HG03575 (cell line): ENCODE results near the gene ZNF415.
"Not testable (repeated sequence)": the region's sequence is repeated elsewhere in the genome, so short reads cannot be mapped to it uniquely, and the experiment has no call there.

ENCODE experiments used
- ATAC-seq: cut with Tn5 transposase; IDR thresholded peaks from one replicate; pipeline ENCODE4 v1.9.1; 2021; ENCODE audit not compliant: unreplicated experiment, insufficient number of reproducible peaks, low FRiP score; ENCODE audit errors: extremely low read depth

The ZNF415 gene

DNA sequence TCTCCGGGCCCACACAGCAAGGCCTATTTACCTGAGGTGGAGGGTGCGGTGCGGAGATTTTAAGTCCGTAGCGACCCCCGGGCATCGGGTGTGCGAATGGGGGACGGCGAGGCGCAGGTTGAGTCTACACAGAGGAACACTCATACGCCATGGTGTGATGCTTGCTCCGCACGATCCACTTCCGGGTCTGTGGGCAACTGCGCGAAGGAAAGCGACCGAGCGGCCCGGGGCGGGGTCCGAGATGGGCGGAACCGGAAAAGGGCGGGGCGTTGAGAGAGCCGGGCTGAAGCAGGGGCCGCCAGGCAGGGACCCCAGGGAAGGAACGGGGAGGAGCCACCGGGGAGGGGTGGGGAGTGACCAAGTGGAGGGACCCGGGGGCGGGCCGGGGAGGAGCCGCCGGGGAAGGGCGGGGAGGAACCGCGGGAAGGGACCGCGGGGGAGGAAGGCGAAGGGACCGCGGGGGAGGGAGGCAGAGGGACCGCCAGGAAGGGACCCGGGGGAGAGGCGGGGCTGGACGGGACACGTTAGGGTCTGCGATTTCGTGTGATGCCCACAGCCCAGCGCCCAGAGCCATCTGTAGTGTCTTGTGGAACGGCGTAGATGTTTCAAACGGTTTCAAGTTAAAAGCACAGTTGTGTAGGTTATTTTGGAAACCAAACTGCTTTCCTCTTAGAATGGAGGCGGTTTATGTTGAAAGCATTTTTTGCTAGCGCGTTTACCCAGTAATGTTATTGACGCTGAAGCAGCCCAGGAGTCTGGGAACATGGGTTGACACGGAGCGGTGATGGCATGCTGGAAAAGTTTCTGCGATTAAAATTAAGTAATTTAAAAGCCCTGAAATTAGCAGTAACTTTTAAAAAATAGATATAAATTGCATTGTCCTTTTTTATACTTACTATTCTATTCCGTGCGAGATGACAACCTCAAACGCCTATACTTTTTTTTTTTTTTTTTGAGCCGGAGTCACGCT, 29.2 kb downstream of the ZNF415 start, which contains the start of gene ZNF160:
ZNF160 (minus strand) TSS at position 189 of the 970 bp plus-strand sequence. CDS start 17,146 bp downstream, outside the sequence.
- ATAC-seq = no peak

- no peak for ATAC-seq
These were observed 29.9 kb downstream of the ZNF415 start for GRCh38 chr19:53102756-53103233.

DNA sequence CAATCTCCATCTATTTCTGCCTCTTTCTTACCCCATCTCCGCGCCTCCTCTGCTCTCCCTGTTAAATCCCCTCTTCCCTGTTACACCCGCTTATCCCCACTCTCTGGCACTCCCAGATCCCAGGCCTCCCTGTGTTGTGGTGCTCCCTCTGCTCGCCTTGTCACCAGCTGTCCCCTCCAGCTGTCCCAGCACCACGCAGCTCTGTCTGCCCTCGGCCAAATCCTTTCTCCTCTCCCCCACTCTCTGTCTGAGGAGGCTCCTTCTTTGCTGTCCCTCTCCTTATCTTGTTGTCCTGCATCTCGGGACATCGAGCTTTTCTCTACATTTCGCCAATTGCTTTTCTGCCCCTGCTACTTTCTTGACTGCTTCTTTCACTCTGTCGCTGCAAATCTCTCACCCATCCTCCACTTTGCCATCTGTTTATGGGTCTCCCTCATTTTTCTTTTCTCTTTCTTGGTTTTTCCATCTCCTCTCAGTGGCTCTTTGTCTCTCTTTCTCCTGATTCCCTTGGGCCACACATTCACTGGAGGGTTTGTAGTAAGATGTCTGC, 30.4 kb downstream of the ZNF415 start:
- ATAC-seq = no peak

GRCh38 chr19:53101518-53101917, 31.2 kb downstream of the ZNF415 start:
- ATAC-seq = no peak

GRCh38 chr19:53098570-53098969, 34.1 kb downstream of the ZNF415 start:
- ATAC-seq = not testable (repeated sequence)

GRCh38 chr19:53096982-53097690, 35.6 kb downstream of the ZNF415 start:
- not testable (repeated sequence) for ATAC-seq

DNA sequence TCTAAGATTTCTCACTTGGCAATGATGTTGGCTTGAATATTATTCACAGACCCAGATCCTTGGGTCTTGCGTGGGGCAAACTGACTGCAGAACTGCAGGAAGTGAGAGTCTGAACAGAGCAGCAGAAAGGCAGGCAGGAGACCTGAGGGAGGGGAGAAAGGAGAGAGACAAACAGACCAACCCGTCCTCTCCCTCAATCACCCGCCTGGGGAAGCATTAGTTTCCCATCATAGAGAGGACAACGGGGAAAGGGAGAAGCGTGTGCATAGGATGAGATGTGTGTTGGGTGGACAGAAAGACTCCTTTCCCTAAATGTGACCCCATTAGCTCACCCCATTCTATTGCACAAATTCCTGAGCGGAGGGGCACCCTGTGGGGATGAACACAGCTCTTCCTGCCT, 36.1 kb downstream of the ZNF415 start:
- not testable (repeated sequence) for ATAC-seq

- no peak for ATAC-seq
These were observed 37.7 kb downstream of the ZNF415 start for GRCh38 chr19:53094754-53095575.

DNA sequence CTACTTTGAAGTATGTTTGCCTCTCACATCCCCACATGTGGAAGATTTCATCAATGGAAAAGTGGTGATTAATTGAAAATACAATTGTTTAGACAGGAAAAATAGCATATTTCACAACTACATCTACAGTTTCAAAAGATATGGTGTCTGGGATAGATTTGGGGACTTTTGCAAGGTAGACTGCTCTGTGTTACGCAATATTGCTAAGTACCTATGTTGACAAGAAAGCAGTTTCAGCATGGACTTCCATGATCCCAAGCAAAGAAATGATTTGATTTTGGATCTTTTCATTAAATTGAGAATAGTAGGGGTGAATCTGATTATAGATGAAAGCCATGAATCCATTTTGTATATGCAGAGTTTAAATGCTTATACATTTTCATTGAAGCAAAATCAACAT, 40.0 kb downstream of the ZNF415 start:
- no peak for ATAC-seq

DNA sequence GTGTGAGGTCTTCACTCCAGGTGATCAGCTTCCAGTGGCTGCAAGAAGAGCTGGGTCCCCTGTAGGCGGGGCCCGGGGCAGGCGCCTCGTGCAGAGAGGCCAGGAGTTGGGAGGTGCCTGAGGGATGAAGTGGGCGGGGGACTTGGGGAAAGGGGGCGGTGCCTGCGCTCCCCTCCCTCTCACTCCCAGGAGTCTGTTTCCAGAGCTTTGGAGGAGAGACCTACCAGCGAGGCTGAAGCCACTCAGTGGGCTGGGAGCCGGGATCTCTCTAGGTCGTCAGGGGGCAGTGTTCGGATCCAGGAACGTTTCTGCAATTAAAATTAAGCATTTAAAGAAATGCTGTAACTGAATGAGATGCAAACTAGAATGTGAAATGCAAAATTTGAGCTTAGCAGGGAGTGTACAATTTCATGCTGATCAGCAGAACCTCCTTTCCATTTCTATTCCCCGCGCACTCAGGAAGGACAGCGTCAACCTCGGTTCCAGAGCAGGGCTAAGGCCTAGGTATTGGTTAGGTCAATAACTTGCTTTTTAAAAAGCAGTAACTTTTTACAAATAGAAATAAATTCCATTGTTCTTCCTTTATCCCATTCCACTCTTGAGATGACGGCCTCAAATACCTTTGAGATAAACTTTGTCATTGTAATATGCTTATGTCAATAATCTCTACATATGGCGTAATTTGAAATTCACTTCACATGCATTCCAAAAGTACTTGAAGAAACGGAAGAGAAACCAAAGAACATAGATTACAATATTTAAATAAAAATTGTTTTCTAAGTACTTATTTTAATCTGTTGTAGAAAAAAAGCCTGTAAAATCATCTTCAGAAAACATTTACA, 41.1 kb downstream of the ZNF415 start:
- no peak for ATAC-seq

DNA sequence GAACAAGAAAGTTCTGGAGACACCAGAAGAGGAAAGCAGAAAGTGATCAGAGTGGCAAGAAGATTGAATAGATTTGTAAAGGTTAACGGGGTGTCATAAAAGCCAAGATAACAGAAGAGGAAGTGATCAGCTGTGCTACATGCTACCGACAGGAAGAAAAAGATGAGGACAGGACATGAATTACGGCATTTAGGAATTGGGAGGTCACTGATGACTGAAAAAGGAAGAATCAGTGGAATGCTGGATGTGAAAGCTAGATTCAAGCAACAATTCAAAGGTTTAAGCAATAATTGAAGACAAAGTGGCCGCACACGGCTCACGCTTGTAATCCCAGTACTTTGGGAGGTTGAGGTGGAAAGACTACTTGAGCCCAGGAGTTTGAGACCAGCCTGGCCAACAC, 44.6 kb downstream of the ZNF415 start:
- no peak for ATAC-seq

DNA sequence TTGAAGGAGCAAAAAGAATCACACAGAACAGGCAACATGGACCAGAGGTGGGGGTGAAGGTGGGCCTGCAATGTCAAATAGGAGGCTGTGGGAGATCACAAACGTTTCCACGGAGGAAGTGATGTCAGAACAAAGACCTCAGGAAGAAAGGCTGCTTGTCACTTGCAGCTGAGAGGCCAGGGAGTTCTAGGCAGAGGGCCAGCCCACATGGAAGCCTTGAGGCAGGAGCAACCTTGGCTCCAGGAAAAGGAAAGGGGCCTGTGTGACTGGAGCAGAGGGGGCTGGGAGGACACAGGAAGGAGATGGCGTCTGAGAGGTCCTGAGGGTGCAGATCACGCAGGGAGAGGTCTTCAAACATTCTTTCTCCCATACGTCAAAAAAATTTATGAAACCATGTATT, 45.8 kb downstream of the ZNF415 start:
- no peak for ATAC-seq

DNA sequence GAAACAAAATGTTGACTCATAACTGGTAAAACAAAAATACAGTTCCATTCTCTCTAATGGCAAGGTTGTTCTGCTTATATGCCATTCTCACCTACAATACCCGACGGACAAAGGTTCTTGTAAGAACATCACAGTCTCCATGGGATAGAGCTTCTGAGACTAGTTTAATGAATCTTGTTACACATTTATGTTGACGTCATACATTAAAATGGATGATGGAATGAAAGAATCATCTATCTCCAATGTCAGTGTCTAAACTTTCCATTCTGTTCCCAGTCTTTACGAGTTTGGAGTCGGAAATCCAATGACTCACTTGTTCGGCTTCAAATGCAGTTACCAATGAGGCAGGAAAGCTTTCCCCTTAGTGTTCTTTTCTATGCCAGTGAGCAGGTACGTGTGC, 47.2 kb downstream of the ZNF415 start:
- ATAC-seq = no peak

GRCh38 chr19:53082929-53083328, 49.8 kb downstream of the ZNF415 start:
- no peak for ATAC-seq

DNA sequence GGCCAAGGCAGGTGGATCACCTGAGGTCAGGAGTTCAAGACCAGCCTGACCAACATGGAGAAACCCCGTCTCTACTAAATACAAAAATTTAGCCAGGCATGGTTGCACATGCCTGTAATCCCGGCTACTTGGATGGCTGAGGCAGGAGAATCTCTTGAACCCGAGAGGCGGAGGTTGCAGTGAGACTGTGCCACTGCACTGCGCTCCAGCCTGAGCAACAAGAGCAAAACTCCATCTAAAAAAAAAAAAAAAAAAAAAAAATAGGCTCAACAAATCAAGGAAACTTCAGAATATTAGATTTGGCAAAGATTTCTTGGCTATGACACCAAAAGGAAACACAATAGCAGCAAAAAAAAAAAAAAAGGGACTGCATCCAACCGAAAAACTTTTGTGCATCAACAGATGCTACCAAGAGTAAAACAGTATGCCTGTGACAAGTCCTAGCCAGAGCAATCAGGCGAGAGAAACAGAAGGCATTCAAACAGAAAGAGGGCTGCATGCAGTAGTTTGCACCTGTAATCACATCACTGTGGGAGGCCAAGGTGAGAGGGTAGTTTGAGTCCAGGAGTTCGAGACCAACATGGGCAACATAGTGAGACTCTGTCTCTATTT, 53.3 kb downstream of the ZNF415 start:
- no peak for ATAC-seq

DNA sequence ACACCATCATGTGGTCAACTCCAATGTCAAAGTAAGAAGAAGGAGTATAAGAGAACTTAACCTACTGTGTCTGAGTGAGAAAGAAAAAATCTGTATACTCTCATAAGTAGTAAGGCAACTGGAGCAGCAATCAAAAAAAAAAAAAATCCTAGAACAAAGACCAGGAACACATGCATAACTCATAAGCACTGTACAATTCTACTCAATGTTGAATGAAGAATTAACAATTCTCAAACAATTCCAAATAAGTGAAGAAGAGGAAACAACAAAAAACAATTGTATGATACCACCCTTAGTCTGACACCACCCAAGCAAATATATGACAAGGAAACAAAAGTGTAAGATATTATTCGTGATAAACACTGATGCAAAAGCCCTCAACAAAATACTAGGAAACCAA, 54.0 kb downstream of the ZNF415 start:
- ATAC-seq = no peak

DNA sequence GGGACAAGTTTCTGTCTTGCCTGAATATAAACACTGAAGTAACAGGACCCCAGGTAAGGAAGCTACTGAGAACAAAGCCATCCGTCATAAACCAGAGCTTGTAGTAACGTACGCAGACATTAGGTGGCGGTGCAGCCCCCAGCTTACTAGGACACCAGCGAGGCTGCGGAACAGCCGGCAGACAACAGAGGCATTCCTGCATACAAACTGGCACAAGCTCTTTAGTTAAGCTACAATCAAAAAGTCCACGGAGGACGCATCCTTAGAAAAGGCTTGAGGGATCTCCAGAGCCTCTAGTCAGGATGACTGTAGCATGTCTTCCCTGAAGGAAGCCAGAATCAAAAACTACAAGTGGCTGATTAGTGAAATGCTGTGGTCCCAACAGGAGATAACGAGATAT, 55.7 kb downstream of the ZNF415 start:
- no peak for ATAC-seq

DNA sequence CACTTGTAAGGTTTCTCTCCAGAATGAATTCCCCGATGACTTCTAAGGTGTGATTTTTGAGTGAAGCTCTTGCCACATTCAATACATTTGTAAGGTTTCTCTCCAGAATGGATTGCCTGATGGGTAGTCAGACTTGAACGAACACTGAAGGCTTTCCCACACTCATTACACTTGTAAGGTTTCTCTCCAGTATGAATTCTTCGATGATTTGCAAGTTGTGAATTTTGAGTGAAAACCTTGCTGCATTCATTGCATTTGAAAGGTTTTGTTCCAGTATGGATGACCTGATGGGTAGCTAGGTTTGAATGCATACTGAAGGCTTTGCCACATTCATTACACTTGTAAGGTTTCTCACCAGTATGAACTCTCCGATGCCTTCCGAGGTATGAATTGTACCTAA, 63.9 kb downstream of the ZNF415 start:
- ATAC-seq = no peak
